Spleen (tissue), 11 donors: Measurements from ENCODE around the gene NFIB. TPM values are rescaled to one million over a fixed set of nuclear protein-coding genes. Genes with fewer than 3 reads are reported as not detected.

Source experiments
- DNase-seq: peaks from one replicate; pipeline ENCODE4 v3.0.0-alpha.2; 2020
- H3K27ac ChIP-seq, 8 donors: fragments of 200-600 bp; sonication (generic) in 7 of 8; 1 replicate in 4 of 8; 2 replicates in 4 of 8; pipeline versions ENCODE4 v1.5.0 to v1.8.0; 2016 to 2021; ENCODE audit warnings: inconsistent platforms in 4 of 8, mild to moderate bottlenecking in 4 of 8, moderate library complexity in 1 of 8
- H3K27me3 ChIP-seq, 7 donors: fragments of 200-600 bp; sonication (generic) in 6 of 7; replicated peaks in 1 of 7; 1 replicate in 4 of 7; 2 replicates in 3 of 7; pipeline versions ENCODE4 v1.5.0 to v1.8.0; 2016 to 2021; ENCODE audit warnings: inconsistent platforms in 3 of 7, mild to moderate bottlenecking in 1 of 7
- H3K36me3 ChIP-seq, 6 donors: fragments of 200-600 bp; sonication (generic) in 5 of 6; 1 replicate in 4 of 6; 2 replicates in 2 of 6; pipeline versions ENCODE4 v1.5.0 to v1.8.0; 2016 to 2021; ENCODE audit warnings: inconsistent platforms in 2 of 6
- H3K4me1 ChIP-seq, 6 donors: fragments of 200-600 bp; sonication (generic) in 5 of 6; 1 replicate in 3 of 6; 2 replicates in 3 of 6; pipeline versions ENCODE4 v1.5.0 to v1.8.0; 2016 to 2021; ENCODE audit warnings: inconsistent platforms in 3 of 6
- H3K4me3 ChIP-seq, 8 donors: fragments of 200-600 bp; sonication (generic) in 7 of 8; 1 replicate in 4 of 8; 2 replicates in 4 of 8; pipeline versions ENCODE4 v1.5.0 to v1.8.0; 2016 to 2021; ENCODE audit warnings: inconsistent platforms in 4 of 8, mild to moderate bottlenecking in 4 of 8, moderate library complexity in 2 of 8
- H3K9me3 ChIP-seq, 8 donors: fragments of 200-600 bp; sonication (generic) in 7 of 8; 1 replicate in 4 of 8; 2 replicates in 4 of 8; pipeline versions ENCODE4 v1.5.0 to v1.8.0; 2016 to 2021; ENCODE audit warnings: inconsistent platforms in 4 of 8
- POLR2A ChIP-seq, 3 donors: fragments of 450-650 bp; IDR thresholded peaks; one replicate each; pipeline ENCODE4 v1.5.1; 2017; ENCODE audit warnings: antibody characterized with exemption in 3 of 3, mild to moderate bottlenecking in 1 of 3
- POLR2AphosphoS5 ChIP-seq, 3 donors: sonication (generic); formaldehyde crosslinking; IDR thresholded peaks; one replicate each; pipeline ENCODE4 v1.5.1; 2017; ENCODE audit warnings: antibody characterized with exemption in 3 of 3
- WGBS, 5 donors: extraction: QIAGEN DNeasy Blood & Tissue Kit in 3 of 5; methylation state at CpG; one replicate each; pipeline versions ENCODE4 v1.1.5 to v1.1.7; 2013 to 2018; 5-methylcytosine and 5-hydroxymethylcytosine counted together
- intact Hi-C: fragments of 100-400 bp; cut with DNase I; formaldehyde crosslinking; loops from one replicate; pipeline ENCODE4 v1.15.0; 2023; ENCODE audit warnings: low total_unique reads
- polyA plus RNA-seq, 3 donors: library from polyadenylated mRNA; stranded (reverse); fragments of 200-250 nt; gene quantifications; one replicate each; pipeline ENCODE4 v1.2.1, GENCODE V29; 2013
- total RNA-seq, 7 donors: library from RNA; depleted of rRNA in 3 of 7; stranded (reverse); fragments of >200 nt in 3 of 7; fragmentation: NEBNext Ultra II Directional in 4 of 7; extraction: Animal tissue kit (Norgen Biotek cat#: 25700) in 4 of 7; gene quantifications; one replicate each; pipeline versions ENCODE4 v1.1.0 to v1.2.1, GENCODE V29; 2016 to 2021
- TF ChIP-seq, protein P1 (sequence below), 11 experiments: fragments of 200-600 bp in 7 of 11; fragments of 450-650 bp in 4 of 11; sonication (generic) in 4 of 11; IDR thresholded peaks in 8 of 11; conservative IDR thresholded peaks in 3 of 11; 1 replicate in 7 of 11; 2 replicates in 4 of 11; pipeline versions ENCODE4 v1.4.0 to v1.8.0; 2016 to 2021; ENCODE audit warnings: antibody characterized with exemption in 11 of 11, inconsistent platforms in 4 of 11, mild to moderate bottlenecking in 1 of 11
- donor health status: healthy with polysubstance abuse.
- donor health status: DM: no; HTN: no; CAD: no; lungs with moderate emphysema.
- donor health status: DM: no; HTN: no; CAD: no.
- donor health status: Bipolar disorder and iron deficiency.
- donor health status: healthy.
- donor health status: DM: no; HTN: no; CAD: no.
- donor health status: DM: yes; HTN: yes; CAD: no.

Gene NFIB
- total and polyA plus RNA-seq, 10 donors, result 3.6 to 96.8 (median 48.4) TPM

DNA sequence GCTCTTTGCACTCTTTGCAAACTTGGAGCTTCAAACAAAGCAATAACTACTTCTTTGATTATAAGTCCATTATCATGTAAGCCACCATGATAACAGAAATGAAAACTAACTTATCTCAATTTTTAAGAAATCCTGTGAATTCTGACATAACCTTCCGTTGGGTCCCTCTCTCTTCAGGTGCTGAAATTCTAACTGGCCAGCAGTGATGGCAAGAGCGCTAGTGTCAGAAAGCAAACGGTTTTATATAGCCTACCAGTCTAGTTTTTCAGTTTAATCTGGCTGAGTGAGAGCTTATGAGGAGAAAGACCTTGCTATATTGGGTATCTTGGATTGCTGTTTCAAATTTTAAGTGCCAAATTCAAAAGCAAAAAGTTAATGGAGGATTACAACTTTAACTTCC is 13.4 kb downstream of the NFIB start:
- Histone ChIP-seq H3K4me1 (peaks cover 0 to 27% (median 8%) of the 10 kb centered on the region in 6 donors), H3K36me3 (no peaks in the 10 kb centered on the region), H3K4me3 (no peak overlapping the region), H3K9me3 (no peaks in the 10 kb centered on the region), H3K27me3 (peaks cover 0 to 12% (median 0%) of the 10 kb centered on the region in 7 donors), H3K27ac (no peak overlapping the region)
- intact Hi-C loops, result no loop called here
- DNase-seq, result no peak
- TF ChIP-seq POLR2AphosphoS5 (IDR thresholded peaks at IDR 0.05), result no peak
- TF ChIP-seq POLR2A (IDR thresholded peaks at IDR 0.05), result no peak
- TF ChIP-seq, protein P1, sequence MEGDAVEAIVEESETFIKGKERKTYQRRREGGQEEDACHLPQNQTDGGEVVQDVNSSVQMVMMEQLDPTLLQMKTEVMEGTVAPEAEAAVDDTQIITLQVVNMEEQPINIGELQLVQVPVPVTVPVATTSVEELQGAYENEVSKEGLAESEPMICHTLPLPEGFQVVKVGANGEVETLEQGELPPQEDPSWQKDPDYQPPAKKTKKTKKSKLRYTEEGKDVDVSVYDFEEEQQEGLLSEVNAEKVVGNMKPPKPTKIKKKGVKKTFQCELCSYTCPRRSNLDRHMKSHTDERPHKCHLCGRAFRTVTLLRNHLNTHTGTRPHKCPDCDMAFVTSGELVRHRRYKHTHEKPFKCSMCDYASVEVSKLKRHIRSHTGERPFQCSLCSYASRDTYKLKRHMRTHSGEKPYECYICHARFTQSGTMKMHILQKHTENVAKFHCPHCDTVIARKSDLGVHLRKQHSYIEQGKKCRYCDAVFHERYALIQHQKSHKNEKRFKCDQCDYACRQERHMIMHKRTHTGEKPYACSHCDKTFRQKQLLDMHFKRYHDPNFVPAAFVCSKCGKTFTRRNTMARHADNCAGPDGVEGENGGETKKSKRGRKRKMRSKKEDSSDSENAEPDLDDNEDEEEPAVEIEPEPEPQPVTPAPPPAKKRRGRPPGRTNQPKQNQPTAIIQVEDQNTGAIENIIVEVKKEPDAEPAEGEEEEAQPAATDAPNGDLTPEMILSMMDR (IDR thresholded peaks at IDR 0.05 in 8 of 11, conservative IDR thresholded peaks at IDR 0.05 in 3 of 11), result no peak
- 83 to 90% (median 86%) methylated on average over 3 of the region's 3 CpGs for WGBS, 5 donors

DNA sequence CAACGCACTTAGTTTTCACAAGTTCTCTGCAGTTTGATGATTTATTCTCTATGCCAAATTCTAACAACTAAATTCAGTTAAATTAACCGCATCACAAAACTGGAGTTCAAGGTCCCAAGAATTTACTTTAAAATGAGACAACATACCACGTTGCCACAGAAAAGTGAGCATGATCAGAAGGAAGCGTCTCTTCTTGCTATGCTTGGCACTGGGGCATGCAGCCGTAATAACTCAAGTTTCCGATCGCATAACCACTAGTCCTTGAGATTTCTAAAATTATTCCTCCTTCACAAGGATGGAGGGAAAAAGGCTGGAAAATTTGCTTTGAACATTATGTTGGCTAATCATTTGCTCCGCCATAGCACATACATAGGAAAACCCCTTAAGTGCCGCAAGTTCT is 13.9 kb downstream of the NFIB start:
- TF ChIP-seq POLR2A (IDR thresholded peaks at IDR 0.05) (no peak), POLR2AphosphoS5 (IDR thresholded peaks at IDR 0.05) (no peak)
- TF ChIP-seq, protein P1 (IDR thresholded peaks at IDR 0.05 in 8 of 11, conservative IDR thresholded peaks at IDR 0.05 in 3 of 11), result no peak
- H3K27ac ChIP-seq, result no peak overlapping the region
- H3K9me3 ChIP-seq, result no peaks in the 10 kb centered on the region
- H3K36me3 ChIP-seq, result no peaks in the 10 kb centered on the region
- intact Hi-C loops, result no loop called here
- peaks cover 0 to 27% (median 8%) of the 10 kb centered on the region in 6 donors for H3K4me1 ChIP-seq
- H3K27me3 ChIP-seq, result peaks cover 0 to 12% (median 0%) of the 10 kb centered on the region in 7 donors
- H3K4me3 ChIP-seq, result no peak overlapping the region
- no peak for DNase-seq
- WGBS, 5 donors, result 84 to 90% (median 86%) methylated on average over 9 of the region's 9 CpGs

DNA sequence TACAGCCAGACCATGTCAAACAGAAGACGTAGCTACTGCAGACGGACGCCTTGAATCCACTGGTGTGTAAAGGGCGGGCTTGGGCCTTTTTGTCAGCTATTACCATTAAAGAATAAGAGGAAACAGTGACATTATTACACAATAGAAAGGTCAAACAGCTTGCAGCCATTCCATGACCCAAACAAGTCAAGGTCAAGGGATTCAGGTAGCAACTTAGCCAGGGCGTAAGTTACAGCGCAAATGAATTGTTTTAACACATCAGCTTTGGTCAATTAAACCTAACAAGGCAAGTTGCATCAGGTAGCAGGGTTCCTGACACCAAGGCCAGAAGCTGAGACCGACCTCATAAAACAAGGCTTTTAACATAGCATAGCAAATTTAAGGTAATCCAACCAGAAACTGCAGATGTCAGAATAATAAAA is 15.3 kb downstream of the NFIB start:
- intact Hi-C loops, result no loop called here
- H3K9me3 ChIP-seq, result no peaks in the 10 kb centered on the region
- no peak overlapping the region for H3K4me3 ChIP-seq
- H3K27ac ChIP-seq, result peak overlapping the region in 4 of 8 donors; percentile 7 to 39 (median 22)
- H3K27me3 ChIP-seq, result peaks cover 0 to 12% (median 0%) of the 10 kb centered on the region in 7 donors
- TF ChIP-seq POLR2A (IDR thresholded peaks at IDR 0.05), result no peak
- no peak for TF ChIP-seq POLR2AphosphoS5 (IDR thresholded peaks at IDR 0.05)
- TF ChIP-seq, protein P1 (IDR thresholded peaks at IDR 0.05 in 8 of 11, conservative IDR thresholded peaks at IDR 0.05 in 3 of 11), result no peak
- H3K4me1 ChIP-seq, result peaks cover 0 to 27% (median 8%) of the 10 kb centered on the region in 6 donors
- H3K36me3 ChIP-seq, result no peaks in the 10 kb centered on the region
- DNase-seq, result no peak
- WGBS, 5 donors, result 46 to 60% (median 53%) methylated on average over 7 of the region's 7 CpGs

DNA sequence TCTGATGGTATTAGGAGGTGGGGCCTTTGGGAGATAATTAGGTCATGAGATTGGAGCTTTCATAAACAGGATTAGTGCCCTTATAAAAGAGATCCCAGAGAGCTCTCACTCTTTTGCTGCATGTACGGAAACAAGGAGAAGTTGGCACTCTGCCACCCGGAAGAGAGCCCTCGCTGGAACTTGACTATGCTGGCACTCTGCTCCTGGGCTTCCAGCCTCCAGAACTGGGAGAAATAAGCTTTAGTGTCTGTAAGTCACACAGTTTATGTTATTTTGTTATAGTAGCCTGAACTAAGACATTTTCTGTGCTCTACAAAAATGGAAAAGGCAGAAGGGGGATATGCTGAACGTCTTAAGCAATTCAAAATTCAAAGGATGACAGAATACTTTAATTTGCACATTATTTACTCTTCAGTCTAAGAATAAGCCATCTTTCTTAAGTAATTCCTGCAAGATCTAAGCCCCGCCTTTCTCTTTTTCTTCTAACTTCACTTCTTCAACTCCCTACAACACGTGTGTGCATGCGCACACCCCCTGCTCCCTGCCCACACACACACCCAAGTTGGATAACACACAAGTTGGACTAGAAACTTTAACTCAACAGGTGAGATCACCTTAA is 17.3 kb downstream of the NFIB start:
- Histone ChIP-seq H3K27ac (no peak overlapping the region), H3K9me3 (no peaks in the 10 kb centered on the region), H3K36me3 (no peaks in the 10 kb centered on the region), H3K27me3 (peaks cover 0 to 9% (median 0%) of the 10 kb centered on the region in 7 donors), H3K4me3 (no peak overlapping the region), H3K4me1 (peaks cover 0 to 12% (median 3%) of the 10 kb centered on the region in 6 donors)
- intact Hi-C loops, result no loop called here
- WGBS, 5 donors, result 82 to 88% (median 84%) methylated on average over 7 of the region's 7 CpGs
- DNase-seq, result no peak
- TF ChIP-seq POLR2AphosphoS5 (IDR thresholded peaks at IDR 0.05) (no peak), POLR2A (IDR thresholded peaks at IDR 0.05) (no peak)
- TF ChIP-seq, protein P1 (IDR thresholded peaks at IDR 0.05 in 8 of 11, conservative IDR thresholded peaks at IDR 0.05 in 3 of 11), result no peak
